Measurements from ENCODE around the gene NPPB.

NPPB gene

GRCh38 chr1:11831945-11832725 lies 26.6 kb downstream of the NPPB start:
- DNase-seq, result no peak

DNA sequence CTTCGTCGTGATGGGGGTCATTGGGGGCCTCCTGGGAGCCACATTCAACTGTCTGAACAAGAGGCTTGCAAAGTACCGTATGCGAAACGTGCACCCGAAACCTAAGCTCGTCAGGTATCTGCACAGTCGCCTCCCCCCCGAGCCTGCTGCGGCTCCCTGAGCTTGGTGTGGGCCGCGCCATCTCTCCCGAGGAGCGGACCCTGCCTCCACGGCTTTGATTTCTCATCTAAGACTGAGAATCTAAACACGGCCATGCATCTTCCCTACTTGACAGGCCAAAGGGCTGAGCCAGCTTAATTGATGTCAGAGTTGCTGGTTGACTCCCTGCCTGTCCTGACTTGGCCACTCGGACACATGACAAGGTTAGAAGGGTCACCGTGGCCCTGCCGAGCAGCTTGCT lies 30.2 kb downstream of the NPPB start:
- DNase-seq, result no peak

DNA sequence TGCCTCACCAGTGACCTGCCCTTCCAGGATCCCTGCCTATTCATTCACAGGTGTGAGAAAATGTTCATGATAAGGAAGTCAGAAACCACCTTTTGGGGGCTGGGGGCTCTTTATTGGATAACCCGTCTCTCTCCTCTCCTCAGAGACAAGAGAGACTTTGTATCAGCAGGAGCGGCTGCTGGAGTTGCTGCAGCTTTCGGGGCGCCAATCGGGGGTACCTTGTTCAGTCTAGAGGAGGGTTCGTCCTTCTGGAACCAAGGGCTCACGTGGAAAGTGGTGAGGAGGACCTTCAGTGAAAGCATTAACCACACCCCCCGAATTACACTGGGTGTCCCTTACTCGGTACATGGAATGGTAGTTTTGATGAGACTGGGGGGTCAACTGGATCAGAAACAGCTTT lies 31.8 kb downstream of the NPPB start:
- no peak for DNase-seq

- no peak for DNase-seq
Observed at GRCh38 chr1:11825131-11825530, 33.6 kb downstream of the NPPB start.

DNA sequence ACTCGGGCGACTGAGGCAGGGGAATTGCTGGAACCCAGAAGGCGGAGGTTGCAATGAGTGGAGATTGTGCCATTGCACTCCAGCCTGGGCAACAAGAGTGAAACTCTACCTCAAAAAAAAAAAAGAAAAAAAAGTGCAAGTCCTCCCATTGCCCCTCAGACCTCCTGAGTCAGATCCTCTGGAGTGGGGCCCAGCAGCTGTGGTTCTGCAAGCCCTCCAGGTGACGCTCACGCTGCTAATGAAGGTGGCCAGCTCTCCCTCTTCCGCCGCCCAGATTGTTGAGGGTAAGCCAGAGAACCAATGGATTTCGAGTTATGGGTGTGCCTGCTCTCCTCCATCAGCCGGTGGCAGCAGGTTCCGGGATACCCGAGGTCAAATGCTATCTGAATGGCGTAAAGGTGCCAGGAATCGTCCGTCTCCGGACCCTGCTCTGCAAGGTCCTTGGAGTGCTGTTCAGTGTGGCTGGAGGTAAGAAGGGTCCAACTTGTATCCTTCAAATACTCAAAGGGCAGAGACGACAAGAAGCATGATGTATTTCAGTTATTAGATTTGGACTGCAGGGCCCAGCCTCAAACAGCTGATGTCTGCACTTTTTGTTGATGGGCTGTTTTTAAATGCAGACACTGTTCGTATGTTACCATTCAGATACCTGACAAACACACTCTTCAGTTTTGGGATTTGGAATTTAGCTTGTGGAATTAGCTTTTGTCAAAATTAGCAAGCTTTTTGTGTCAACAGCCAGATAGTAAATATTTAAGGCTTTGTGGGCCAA lies 35.2 kb downstream of the NPPB start:
- DNase-seq, result no peak

- no peak for DNase-seq
Observed at GRCh38 chr1:11822091-11822490, 36.7 kb downstream of the NPPB start.

GRCh38 chr1:11817192-11817591 lies 41.6 kb downstream of the NPPB start:
- no peak for DNase-seq

DNA sequence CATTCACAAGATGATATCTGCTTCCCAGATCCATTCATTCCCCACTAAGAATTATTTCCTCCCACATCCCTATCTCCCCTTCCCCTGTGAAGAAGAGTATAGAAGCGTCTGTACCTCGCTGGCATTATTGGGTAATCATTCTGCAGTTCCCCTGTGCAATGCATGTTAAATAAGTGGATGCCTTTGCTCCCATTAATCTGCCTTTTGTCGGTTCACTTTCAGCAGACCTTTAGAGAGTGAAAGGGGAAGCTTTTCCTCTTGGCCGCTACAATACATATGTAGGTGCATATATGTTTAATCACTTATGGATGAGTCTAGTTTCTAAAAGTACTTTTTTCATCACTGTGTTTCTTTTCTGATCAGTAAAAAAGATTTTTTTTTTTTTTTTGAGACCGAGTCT lies 45.7 kb downstream of the NPPB start:
- no peak for DNase-seq
